ENCODE data around the gene NOL4L. TPM values are rescaled to one million over a fixed set of nuclear protein-coding genes. Genes with fewer than 3 reads are reported as not detected.
"Not testable (repeated sequence)": the region's sequence is repeated elsewhere in the genome, so short reads cannot be mapped to it uniquely, and the experiment has no call there.

Gene NOL4L
- total RNA-seq, 4 donors from 2014 or later: 18.5 to 29.9 (median 24.8) TPM

GRCh38 chr20:32581839-32582658 is 3.1 kb downstream of the NOL4L start:
- intact Hi-C loops (cut with DNase I): no loop called here
- H3K27me3 ChIP-seq: no peaks in the 10 kb centered on the region
- no peak overlapping the region for H3K4me3 ChIP-seq (replicated peaks in 1 of 3)
- 73 to 86% methylated on average over 18 to 19 of the region's 20 CpGs for WGBS, 2 donors
- H3K36me3 ChIP-seq: no peaks in the 10 kb centered on the region
- peaks cover 0 to 14% of the 10 kb centered on the region in 2 donors for H3K4me1 ChIP-seq
- H3K9me3 ChIP-seq: no peaks in the 10 kb centered on the region
- H3K27ac ChIP-seq: no peak overlapping the region
- no peak for TF ChIP-seq POLR2A (IDR thresholded peaks at IDR 0.05)
- TF ChIP-seq, protein P1, sequence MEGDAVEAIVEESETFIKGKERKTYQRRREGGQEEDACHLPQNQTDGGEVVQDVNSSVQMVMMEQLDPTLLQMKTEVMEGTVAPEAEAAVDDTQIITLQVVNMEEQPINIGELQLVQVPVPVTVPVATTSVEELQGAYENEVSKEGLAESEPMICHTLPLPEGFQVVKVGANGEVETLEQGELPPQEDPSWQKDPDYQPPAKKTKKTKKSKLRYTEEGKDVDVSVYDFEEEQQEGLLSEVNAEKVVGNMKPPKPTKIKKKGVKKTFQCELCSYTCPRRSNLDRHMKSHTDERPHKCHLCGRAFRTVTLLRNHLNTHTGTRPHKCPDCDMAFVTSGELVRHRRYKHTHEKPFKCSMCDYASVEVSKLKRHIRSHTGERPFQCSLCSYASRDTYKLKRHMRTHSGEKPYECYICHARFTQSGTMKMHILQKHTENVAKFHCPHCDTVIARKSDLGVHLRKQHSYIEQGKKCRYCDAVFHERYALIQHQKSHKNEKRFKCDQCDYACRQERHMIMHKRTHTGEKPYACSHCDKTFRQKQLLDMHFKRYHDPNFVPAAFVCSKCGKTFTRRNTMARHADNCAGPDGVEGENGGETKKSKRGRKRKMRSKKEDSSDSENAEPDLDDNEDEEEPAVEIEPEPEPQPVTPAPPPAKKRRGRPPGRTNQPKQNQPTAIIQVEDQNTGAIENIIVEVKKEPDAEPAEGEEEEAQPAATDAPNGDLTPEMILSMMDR (IDR thresholded peaks at IDR 0.05): no peak
- peak in 1 of 2 donors; percentile 8 for DNase-seq

GRCh38 chr20:32580970-32581838 is 3.9 kb downstream of the NOL4L start:
- 76% methylated on average over 18 to 19 of the region's 19 CpGs for WGBS, 2 donors
- no peak overlapping the region for H3K4me3 ChIP-seq (replicated peaks in 1 of 3)
- no peak for DNase-seq
- intact Hi-C loops (cut with DNase I): no loop called here
- H3K36me3 ChIP-seq: no peaks in the 10 kb centered on the region
- TF ChIP-seq, protein P1 (IDR thresholded peaks at IDR 0.05): no peak
- TF ChIP-seq POLR2A (IDR thresholded peaks at IDR 0.05): no peak
- no peaks in the 10 kb centered on the region for H3K27me3 ChIP-seq
- no peak overlapping the region for H3K27ac ChIP-seq
- H3K4me1 ChIP-seq: peaks cover 0 to 14% of the 10 kb centered on the region in 2 donors
- no peaks in the 10 kb centered on the region for H3K9me3 ChIP-seq

DNA sequence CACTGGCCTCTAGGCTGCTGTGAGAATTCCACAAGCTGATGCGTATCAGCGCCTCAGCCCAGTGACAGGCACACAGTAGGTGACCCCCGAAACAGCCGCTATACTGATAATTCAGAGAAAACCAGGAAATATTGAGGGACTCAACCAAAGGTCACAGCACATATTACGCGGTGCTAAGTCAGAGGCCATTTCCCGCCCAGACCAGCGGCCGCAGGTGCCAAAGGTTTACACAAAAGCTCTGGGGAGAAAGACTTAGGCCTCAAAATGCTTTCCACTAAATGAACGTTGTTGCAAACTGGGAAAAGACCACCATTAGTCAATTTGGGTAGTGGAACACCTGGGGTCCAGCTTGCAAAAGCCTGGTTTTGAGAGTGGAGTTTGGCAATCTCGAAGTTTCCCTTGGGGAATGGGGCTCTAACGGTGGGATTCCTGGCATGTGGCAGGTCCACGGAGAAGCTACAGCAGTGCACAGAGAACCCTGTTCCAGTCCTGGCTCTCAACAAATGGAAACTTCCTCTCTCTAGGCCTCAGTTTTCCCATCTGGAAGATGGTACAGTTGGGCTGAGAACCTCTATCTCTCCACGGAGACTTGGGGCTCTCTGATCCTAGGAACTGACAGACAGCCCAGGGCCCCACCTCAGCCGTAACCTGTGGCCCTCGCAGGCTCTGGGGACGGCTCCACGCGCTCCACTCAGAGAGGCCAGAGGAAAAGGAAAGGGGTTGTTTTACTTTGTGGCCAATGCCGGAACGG is 4.7 kb downstream of the NOL4L start:
- no peak for DNase-seq
- Histone ChIP-seq H3K36me3 (no peaks in the 10 kb centered on the region), H3K9me3 (no peaks in the 10 kb centered on the region), H3K4me1 (peaks cover 0 to 11% of the 10 kb centered on the region in 2 donors), H3K27ac (no peak overlapping the region), H3K27me3 (no peaks in the 10 kb centered on the region), H3K4me3 (replicated peaks in 1 of 3) (no peak overlapping the region)
- 89 to 95% methylated on average over 21 of the region's 21 CpGs for WGBS, 2 donors
- TF ChIP-seq, protein P1 (IDR thresholded peaks at IDR 0.05): no peak
- no peak for TF ChIP-seq POLR2A (IDR thresholded peaks at IDR 0.05)
- intact Hi-C loops (cut with DNase I): no loop called here

DNA sequence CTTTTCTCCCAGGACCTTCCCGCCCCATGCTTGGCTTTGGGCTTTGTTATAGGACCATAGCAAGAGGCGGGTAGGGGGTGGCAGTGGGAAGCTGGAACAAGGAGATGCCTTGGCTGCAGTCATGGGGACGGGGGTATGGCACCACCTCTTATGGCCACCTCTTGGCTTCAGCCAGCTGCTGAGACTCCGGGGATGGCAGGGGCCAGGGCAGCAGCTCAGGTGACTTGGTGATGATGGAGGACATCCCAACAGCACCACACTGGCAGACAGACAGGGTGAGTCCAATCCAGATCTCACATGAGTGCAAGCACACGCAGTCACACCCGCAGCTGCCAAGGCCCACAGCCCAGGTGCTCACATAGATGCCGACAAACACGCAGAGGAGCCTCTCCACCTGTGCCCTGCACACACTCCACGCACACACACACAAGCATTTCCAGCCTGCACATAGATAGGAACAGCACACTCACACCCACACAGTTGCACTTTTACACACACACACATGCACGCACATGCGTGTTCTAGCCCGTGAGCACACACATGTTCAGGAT is 6.2 kb downstream of the NOL4L start:
- WGBS, 2 donors: 90% methylated on average over 11 to 12 of the region's 12 CpGs
- Histone ChIP-seq H3K27ac (no peak overlapping the region), H3K4me3 (replicated peaks in 1 of 3) (no peak overlapping the region), H3K9me3 (no peaks in the 10 kb centered on the region), H3K36me3 (no peaks in the 10 kb centered on the region), H3K4me1 (peaks cover 0 to 7% of the 10 kb centered on the region in 2 donors), H3K27me3 (no peaks in the 10 kb centered on the region)
- intact Hi-C loops (cut with DNase I): no loop called here
- DNase-seq: no peak
- no peak for TF ChIP-seq POLR2A (IDR thresholded peaks at IDR 0.05)
- TF ChIP-seq, protein P1 (IDR thresholded peaks at IDR 0.05): no peak

DNA sequence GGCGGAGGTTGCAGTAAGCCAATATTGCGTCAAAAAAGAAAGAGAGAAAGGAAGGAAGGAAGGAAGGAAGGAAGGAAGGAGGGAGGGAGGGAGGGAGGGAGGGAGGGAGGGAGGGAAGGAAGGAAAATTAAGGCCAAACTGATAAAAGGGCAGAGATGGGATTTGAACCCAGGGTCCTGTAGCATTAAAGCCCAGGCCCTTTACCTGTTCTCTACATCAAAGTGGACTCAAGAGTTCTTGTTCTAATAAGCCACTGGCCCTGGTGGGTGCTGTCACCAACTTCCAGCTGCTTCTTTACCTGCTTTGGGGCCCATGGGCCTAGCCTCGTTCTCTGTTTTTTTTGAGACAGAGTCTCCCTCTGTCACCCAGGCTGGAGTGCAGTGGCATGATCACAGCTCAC is 7.1 kb downstream of the NOL4L start:
- intact Hi-C loops (cut with DNase I); H3K27ac ChIP-seq; H3K9me3 ChIP-seq; H3K36me3 ChIP-seq; DNase-seq; H3K4me3 ChIP-seq (replicated peaks in 1 of 3); H3K4me1 ChIP-seq; H3K27me3 ChIP-seq: not testable (repeated sequence)
- WGBS, 2 donors: 74 to 92% methylated on average over 3 of the region's 3 CpGs

Measured in thyroid gland (tissue), 4 donors.